Choroid plexus epithelial cell (primary cell): ENCODE data around the gene HLX.

ENCODE experiments used
- DNase-seq: peaks from one replicate; pipeline ENCODE4 v3.0.0-alpha.2; 2010; ENCODE audit warnings: low read depth
- H3K4me3 ChIP-seq: 2 replicates; pipeline ENCODE4 v1.5.1; 2011; ENCODE audit warnings: low read depth, mild to moderate bottlenecking, control low read depth, low read length, moderate library complexity
- CTCF ChIP-seq: conservative IDR thresholded peaks from 2 replicates; pipeline ENCODE4 v1.5.1; 2011; ENCODE audit warnings: low read depth, mild to moderate bottlenecking, control low read depth, inconsistent platforms, low read length, moderate library complexity

HLX gene

DNA sequence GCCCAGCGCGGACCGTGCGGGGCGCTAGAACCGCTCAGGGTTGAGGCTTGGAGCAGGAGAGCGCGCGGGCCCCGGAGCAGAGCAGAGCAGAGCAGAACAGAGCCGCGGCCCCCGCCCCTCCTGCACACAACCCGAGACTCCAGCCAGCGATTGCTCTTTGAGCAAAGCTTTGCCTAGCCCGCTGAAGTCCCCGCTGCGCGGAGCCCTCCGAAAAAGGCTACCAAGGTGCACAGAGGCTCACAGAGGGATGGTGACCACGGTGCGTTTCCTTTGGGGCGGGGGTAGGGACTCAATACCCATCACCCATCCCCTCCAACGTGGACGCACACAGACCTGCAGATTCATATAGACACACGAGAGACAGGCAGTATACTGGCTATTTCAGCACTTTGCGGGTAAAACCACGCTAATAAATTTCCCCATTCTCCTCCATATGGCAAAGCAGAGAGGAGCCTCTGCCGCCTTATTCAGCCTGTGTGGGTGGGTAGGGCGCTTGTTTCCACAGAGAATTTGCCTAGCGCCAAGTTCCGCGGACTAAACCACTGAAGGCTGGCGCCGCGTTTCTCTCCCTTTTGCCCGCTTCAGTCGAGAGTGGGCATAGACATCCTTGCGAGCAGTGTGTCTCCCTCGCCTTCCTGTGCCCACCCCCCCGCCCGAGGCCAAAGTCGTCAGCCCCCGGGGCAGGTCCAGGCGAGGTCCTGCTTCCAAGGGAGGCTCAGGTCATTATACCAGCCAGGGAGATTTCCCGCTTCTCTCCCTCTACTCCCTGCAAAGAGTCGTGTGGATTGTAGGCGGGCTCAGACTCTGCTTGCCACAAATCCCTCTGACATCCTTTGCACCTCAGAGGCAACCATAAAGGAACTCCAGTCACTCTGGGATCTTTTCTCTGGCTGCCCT is 8.5 kb downstream of the HLX start:
- DNase-seq, result no peak
- TF ChIP-seq CTCF, result no peak
- H3K4me3 ChIP-seq, result no peak overlapping the region

DNA sequence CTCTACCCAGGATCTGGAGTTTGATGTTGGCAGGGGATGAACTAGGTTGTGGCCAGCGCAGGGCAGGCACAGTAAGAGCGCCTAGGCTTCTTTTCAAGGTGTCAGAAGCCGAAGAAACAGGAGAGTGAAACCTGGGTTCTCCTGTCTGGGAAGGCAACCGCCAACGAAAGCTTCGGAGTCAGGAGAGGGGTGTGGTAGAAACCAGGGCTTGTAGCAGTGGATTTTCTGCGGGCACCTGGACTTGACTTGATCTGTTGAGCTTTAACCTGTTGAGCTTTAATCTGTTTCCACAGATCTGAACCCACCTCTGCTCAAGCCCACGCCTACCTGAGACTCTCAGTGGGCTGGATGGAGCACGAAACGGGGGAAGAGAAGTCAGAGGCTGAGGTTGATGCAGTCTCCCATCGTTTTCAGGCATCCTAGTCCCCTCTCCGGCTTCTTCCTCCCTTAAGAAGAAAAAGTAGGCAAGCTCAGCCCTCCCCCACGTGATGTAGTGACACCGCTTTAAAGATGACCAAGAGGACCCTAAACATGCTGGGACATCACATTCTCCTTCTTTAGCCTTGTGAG is 9.3 kb downstream of the HLX start:
- no peak for DNase-seq
- no peak overlapping the region for H3K4me3 ChIP-seq
- TF ChIP-seq CTCF, result no peak

GRCh38 chr1:220889333-220889732 is 10.1 kb downstream of the HLX start:
- TF ChIP-seq CTCF, result no peak
- no peak overlapping the region for H3K4me3 ChIP-seq
- no peak for DNase-seq

GRCh38 chr1:220889848-220890287 is 10.6 kb downstream of the HLX start:
- no peak for DNase-seq
- TF ChIP-seq CTCF, result no peak
- H3K4me3 ChIP-seq, result no peak overlapping the region

DNA sequence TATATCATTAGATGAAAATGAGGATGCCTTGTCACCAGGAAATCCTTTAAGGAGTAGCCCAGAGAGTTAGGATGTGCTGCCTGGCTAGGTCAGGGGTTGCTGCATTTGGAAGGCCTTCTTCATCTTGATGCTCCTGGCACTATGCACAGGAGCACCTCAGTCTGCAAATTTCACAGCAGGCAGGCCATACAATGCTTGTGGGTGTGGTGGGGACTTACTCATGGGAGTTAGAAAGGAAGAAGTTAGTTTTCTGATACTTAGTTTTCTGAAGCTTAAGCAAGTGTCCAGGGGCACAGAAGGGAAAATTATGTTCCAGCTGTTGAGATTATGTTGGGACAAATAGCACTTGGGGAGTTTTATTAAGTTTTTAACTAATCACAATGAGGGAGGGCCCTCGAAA is 11.4 kb downstream of the HLX start:
- DNase-seq, result no peak
- H3K4me3 ChIP-seq, result no peak overlapping the region
- no peak for TF ChIP-seq CTCF

DNA sequence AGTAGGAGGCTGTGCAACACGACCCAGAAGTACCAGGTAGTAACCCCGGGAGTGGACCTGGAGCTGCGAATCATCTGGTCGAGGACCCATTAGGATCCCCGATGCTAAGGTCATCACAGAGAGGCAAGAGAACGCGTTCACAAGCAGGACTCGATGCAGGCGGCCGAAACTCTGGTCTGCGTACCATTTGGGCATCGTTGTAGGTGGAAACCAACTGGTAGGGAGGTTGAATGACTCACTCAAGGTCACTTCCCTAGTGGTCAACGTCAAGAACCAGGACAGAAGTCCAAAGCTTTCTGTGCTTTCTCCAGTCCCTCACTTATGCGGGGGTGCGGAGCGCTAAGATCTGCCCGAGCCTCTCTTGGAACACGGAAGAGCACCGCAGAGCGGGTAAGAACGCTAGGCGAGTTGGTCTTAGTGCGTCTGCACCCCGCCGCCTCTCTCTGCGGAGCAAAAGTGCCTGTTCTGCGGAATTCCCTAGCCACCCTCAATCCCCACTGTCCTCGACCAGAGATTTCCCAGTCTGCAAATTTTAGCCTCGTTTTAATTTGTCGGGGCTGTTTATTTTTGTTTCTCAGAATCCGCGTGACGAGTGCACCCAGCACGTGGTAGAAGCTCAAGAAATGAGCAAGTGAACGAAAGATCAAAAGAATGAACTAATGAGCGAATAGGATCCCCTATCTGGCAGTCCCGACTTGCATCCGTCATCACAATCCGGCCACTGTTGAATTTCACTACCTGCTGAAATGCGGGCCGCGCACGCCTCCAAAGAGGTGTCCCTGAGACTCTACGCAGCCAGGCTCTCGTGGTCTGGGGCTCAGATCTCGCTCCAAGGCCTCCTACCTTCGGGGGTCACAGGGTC is 12.2 kb downstream of the HLX start:
- no peak overlapping the region for H3K4me3 ChIP-seq
- DNase-seq, result no peak
- TF ChIP-seq CTCF, result no peak
